ENCODE data around the gene WDR90.
A peak's percentile ranks its signal among the peaks of the same experiment; 100 is the strongest.

The WDR90 gene

DNA sequence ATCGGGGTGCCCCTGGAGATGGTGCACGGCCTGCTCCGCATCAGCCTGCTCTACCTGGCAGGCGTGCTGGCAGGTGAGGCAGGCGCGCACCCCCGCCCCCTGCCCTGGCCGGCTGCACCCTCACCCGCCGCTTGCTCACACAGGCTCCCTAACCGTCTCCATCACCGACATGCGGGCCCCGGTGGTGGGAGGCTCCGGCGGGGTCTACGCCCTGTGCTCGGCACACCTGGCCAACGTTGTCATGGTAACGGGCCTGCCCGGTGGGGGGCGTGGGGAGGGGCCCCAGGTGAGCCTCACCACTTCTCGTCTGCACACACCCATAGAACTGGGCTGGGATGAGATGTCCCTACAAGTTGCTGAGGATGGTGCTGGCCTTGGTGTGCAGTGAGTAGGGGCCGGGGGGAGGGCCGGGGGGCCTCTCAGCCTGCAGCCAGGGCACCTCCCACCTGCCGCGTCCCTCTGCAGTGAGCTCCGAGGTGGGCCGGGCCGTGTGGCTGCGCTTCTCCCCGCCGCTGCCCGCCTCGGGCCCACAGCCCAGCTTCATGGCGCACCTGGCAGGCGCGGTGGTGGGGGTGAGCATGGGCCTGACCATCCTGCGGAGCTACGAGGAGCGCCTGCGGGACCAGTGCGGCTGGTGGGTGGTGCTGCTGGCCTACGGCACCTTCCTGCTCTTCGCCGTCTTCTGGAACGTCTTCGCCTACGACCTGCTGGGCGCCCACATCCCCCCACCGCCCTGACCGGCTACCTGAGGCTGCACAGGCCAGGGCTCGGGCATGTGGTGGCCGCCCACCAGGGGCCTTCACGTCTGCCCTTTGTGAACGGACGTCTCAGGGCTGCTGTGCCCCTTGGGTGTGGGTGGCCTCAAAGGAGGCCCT lies 28.4 kb downstream of the WDR90 start:
- Mint-ChIP-seq H3K9me3 (no peaks in the 10 kb centered on the region), H3K4me3 (no peak overlapping the region)

DNA sequence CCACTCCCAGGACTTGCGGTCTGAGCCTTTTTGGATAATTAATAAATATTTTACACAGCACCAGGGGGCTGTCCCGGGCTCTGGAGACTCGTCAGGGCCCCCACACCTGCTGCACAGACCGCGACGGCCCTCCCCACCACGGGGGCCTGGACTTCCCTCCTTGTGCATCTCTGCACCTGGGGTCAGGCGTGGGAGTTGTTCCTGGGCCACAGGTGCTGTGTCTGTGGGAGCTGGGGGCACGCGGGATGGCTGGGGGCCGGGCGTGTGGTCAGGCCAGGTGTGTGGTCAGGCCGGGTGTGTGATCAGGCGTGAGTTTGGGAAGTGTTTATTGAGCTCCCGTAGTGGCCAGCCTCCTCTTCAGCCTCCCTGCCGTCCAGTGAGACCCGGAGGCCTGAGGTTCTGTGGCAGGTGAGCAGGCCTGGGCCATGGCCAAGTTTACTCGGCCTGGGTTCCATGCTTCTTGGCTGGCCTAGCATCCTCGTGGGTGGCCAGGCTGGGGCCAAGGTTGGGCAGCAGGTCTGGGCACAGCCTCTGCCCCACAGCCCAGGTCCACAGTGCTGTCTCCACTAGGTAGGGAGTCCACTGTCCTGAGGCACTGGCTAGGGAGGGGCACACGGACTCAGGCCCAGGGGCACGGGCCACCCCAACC lies 29.2 kb downstream of the WDR90 start:
- Mint-ChIP-seq H3K9me3 (no peaks in the 10 kb centered on the region), H3K4me1 (ENCODE audit: low read depth) (peaks cover 9% of the 10 kb centered on the region), H3K27ac (no peak overlapping the region), H3K27me3 (ENCODE audit: low read depth) (peaks cover 4% of the 10 kb centered on the region), H3K36me3 (ENCODE audit: low read depth) (peaks cover 15% of the 10 kb centered on the region), H3K4me3 (no peak overlapping the region)
- DNase-seq (ENCODE audit: low spot score): no peak

More for the DNA sequence above, 28.4 kb downstream of the WDR90 start:
- Mint-ChIP-seq H3K36me3 (ENCODE audit: low read depth) (peaks cover 17% of the 10 kb centered on the region), H3K27ac (no peak overlapping the region), H3K27me3 (ENCODE audit: low read depth) (peaks cover 4% of the 10 kb centered on the region), H3K4me1 (ENCODE audit: low read depth) (peaks cover 8% of the 10 kb centered on the region)
- no peak for DNase-seq (ENCODE audit: low spot score)

DNA sequence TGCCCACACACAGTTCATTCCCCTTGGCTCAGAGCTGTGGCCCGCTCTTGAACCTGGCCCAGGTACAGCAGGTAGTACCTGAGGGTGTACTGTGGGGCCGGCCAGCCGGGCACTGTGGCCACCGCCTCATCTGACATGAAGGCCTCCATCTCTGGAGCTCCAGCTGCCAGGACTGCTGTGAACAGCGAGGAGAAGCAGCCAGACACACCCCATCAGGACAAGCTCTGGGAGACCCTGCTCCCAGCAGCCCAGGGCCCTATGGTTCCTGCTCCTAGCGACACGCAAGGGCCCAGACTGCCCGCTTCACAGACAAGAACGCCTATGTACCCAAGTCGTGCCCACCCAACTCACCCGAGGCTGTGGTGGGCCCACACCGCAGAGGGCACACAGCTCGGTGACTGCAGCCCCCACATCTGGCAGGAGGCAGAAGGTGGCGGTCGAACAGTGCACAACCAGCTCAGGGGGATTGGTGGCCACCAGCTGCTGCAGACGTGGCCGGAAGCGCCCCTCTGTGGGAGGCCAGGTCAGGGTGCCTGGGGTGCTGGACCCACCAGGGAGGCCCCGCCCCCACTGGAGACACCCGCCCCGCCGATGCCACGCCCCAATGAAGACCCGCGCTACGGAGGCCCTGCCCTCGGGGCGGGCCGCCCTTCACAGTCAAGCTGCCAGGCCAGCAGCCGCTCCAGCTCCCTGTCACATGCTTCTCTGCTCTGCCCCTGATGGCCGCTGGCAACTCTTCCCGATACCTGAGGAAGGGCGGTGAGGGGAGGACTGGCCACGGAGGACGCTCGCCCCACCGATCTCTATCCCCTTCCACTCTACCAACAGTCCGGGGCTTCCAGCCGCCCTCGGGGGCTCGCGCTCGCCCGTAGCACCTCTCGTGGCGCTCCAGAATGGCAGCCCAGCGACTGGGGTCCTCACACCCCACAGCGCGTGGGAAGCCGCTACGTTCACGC lies 30.0 kb downstream of the WDR90 start:
- Mint-ChIP-seq H3K9me3 (no peaks in the 10 kb centered on the region), H3K36me3 (ENCODE audit: low read depth) (peaks cover 15% of the 10 kb centered on the region), H3K27me3 (ENCODE audit: low read depth) (peaks cover 4% of the 10 kb centered on the region), H3K4me1 (ENCODE audit: low read depth) (peaks cover 12% of the 10 kb centered on the region), H3K27ac (no peak overlapping the region), H3K4me3 (peak overlapping the region; percentile 80)
- peak; percentile 38 for DNase-seq (ENCODE audit: low spot score)

DNA sequence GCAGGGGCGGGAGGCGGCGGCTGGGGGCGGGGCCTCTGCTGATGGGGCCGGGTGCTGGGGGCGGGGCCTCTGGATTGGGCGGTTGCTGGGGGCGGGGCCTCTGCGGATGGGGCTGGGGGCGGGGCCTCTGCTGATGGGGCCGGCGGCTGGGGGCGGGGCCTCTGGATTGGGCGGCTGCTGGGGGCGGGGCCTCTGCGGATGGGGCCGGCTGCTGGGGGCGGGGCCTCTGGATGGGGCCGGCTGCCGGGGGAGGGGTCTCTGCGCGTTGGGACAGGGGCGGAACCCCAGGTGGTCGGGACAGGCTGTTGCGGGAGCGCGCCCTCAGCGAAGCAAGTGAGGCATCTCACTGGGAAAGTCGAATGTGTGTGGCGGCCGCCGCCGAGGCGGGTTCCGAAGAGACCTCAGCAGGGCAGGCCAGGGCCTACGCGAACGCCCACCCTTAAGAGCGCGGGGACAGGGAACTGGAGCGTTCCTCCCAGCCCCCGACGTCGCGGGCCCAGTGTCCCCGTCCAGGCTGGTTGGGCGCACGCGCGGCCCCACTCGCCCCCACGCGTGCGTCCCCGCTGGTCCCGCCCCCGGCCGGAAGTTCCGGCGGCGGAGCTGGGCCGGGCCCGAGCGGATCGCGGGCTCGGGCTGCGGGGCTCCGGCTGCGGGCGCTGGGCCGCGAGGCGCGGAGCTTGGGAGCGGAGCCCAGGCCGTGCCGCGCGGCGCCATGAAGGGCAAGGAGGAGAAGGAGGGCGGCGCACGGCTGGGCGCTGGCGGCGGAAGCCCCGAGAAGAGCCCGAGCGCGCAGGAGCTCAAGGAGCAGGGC lies 30.9 kb downstream of the WDR90 start, which contains the start of gene STUB1:
Gene STUB1 (plus strand): TSS at position 597 of the 811 bp plus-strand sequence. CDS start 116 bp downstream, at position 713.
- Mint-ChIP-seq H3K4me1 (ENCODE audit: low read depth) (peaks cover 12% of the 10 kb centered on the region), H3K36me3 (ENCODE audit: low read depth) (peaks cover 15% of the 10 kb centered on the region), H3K27ac (peak within 1 kb of the TSS; percentile 77), H3K9me3 (no peaks in the 10 kb centered on the region), H3K4me3 (peak within 1 kb of the TSS; percentile 83), H3K27me3 (ENCODE audit: low read depth) (peaks cover 3% of the 10 kb centered on the region)
- peak; percentile 86 for DNase-seq (ENCODE audit: low spot score)

DNA sequence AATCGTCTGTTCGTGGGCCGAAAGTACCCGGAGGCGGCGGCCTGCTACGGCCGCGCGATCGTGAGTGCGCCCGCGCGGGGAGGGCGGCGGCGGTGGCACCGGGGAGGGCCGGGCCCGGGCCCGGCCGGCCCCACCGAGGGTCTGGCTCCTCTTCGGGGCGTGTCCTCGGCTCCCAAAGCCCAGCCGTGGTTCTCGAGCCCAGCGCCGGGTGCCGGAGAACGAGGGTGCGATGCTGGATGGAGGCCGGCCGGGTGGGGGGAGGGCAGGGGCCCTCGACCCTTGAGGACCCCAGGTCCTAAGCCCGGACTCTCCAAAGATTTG lies 31.4 kb downstream of the WDR90 start:
- H3K9me3 Mint-ChIP-seq: no peaks in the 10 kb centered on the region
- H3K36me3 Mint-ChIP-seq (ENCODE audit: low read depth): peaks cover 15% of the 10 kb centered on the region
- no peak for DNase-seq (ENCODE audit: low spot score)
- H3K27ac Mint-ChIP-seq: no peak overlapping the region
- peaks cover 12% of the 10 kb centered on the region for H3K4me1 Mint-ChIP-seq (ENCODE audit: low read depth)
- H3K27me3 Mint-ChIP-seq (ENCODE audit: low read depth): no peaks in the 10 kb centered on the region
- H3K4me3 Mint-ChIP-seq: peak overlapping the region; percentile 77

DNA sequence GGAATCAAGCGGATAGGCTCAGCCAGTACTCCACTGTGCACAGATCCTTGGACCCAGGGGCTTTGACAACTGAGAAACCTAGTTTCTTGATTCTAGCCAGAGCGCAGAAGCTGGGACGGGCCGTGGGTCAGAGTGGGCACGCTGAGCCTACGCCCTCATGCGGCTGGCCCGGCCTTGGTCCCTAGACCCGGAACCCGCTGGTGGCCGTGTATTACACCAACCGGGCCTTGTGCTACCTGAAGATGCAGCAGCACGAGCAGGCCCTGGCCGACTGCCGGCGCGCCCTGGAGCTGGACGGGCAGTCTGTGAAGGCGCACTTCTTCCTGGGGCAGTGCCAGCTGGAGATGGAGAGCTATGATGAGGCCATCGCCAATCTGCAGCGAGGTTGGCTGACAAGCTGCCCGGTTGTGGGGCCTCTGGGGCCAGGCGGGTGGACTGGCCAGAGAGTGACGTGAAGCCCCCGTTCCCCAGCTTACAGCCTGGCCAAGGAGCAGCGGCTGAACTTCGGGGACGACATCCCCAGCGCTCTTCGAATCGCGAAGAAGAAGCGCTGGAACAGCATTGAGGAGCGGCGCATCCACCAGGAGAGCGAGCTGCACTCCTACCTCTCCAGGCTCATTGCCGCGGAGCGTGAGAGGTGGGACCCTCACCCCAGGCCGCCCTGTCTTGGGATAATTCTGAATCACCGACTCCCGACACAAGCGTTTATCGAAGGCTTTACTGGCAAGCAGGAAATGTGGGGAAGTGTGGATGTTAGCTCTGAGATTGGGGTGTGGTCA lies 32.0 kb downstream of the WDR90 start:
- H3K27ac Mint-ChIP-seq: no peak overlapping the region
- no peaks in the 10 kb centered on the region for H3K27me3 Mint-ChIP-seq (ENCODE audit: low read depth)
- DNase-seq (ENCODE audit: low spot score): no peak
- peak overlapping the region; percentile 77 for H3K4me3 Mint-ChIP-seq
- H3K36me3 Mint-ChIP-seq (ENCODE audit: low read depth): peaks cover 15% of the 10 kb centered on the region
- H3K4me1 Mint-ChIP-seq (ENCODE audit: low read depth): peaks cover 12% of the 10 kb centered on the region
- H3K9me3 Mint-ChIP-seq: no peaks in the 10 kb centered on the region

DNA sequence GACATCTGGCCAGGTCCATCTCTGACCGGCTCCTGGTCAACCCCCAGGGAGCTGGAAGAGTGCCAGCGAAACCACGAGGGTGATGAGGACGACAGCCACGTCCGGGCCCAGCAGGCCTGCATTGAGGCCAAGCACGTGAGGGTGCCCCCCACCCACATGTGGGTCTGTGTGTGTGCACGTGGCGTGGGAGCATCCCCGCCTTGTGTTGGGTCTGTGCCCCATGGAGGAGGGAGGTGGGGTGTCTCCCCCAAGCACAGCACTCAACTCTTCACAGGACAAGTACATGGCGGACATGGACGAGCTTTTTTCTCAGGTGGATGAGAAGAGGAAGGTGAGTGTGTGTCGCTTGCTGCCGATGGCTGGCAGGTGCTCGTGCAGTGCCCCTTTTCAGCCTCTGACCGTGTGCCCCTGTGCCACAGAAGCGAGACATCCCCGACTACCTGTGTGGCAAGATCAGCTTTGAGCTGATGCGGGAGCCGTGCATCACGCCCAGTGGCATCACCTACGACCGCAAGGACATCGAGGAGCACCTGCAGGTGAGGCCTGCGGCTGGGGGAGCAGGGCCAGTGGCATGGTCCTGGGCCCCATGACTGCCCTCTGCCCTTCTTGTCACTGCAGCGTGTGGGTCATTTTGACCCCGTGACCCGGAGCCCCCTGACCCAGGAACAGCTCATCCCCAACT lies 32.7 kb downstream of the WDR90 start:
- H3K36me3 Mint-ChIP-seq (ENCODE audit: low read depth): peaks cover 15% of the 10 kb centered on the region
- no peak for DNase-seq (ENCODE audit: low spot score)
- no peaks in the 10 kb centered on the region for H3K9me3 Mint-ChIP-seq
- H3K27ac Mint-ChIP-seq: no peak overlapping the region
- peaks cover 12% of the 10 kb centered on the region for H3K4me1 Mint-ChIP-seq (ENCODE audit: low read depth)
- H3K27me3 Mint-ChIP-seq (ENCODE audit: low read depth): no peaks in the 10 kb centered on the region
- peak overlapping the region; percentile 77 for H3K4me3 Mint-ChIP-seq

DNA sequence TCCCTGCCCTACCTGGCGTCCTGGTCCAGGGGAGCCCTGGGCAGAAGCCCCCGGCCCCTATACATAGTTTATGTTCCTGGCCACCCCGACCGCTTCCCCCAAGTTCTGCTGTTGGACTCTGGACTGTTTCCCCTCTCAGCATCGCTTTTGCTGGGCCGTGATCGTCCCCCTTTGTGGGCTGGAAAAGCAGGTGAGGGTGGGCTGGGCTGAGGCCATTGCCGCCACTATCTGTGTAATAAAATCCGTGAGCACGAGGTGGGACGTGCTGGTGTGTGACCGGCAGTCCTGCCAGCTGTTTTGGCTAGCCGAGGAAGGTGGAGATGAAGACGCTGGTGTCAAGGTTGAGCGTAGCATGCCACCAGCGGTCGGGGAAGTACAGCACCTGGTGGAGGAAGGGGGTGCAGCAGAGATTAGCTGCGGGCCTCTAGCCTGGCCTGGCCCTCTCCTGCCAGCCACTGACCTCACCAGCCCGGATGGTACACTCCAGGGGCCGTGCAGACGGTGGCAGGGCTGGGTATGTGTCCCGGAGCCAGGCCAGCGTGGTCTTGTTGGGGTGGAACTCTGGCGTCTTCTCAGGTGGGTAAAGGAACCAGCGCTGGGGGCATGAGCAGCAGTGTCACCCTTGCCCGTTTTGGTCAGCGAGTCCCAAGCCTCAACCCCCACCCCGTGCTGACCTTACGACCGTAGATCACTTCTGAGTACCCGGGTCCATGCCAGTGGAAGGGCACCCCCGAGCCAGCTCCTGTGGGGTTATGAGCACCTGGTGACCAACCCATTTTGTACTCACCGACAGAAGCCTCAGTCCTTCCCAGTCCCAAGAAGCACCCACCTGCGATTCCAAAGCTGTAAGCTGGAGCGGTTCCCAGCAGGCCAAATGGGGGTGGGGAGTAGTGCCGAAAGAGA lies 33.6 kb downstream of the WDR90 start:
- Mint-ChIP-seq H3K27ac (peak overlapping the region; percentile 62), H3K9me3 (no peaks in the 10 kb centered on the region), H3K4me1 (ENCODE audit: low read depth) (peaks cover 12% of the 10 kb centered on the region), H3K27me3 (ENCODE audit: low read depth) (no peaks in the 10 kb centered on the region), H3K36me3 (ENCODE audit: low read depth) (peaks cover 17% of the 10 kb centered on the region), H3K4me3 (peak overlapping the region; percentile 77)
- DNase-seq (ENCODE audit: low spot score): no peak

DNA sequence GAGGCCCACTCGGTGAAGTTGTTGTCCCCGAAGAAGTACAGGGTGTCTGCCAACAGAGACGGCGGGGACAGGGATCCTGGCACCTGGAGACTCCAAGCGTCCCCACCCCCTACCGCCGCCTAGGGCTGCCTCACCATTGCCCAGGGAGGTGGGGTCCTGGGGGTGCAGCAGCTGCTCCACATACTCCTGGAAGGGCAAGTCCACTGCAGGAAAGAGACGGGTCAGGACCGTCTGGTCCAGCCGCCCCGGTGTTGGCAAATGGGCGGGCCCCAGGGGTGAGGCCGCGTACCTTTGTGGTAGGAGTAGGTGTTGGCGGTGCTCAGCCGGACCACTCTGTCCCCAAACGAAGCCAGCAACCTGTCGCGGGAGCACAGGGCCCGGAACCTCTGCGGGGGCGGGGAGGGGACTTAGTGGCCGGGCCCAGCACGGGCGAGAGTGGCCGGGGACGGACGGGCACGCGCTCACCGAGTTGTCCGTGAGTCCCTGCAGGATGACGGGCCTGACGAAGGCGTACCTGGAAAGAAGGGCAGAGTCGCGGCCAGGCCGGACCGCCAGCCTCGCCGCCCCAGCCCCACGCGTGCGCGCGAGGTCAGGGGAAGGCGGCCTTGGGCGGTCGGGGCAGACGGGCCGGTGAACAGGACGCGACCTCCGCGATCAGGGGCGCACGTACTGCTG lies 34.4 kb downstream of the WDR90 start:
- Mint-ChIP-seq H3K27me3 (ENCODE audit: low read depth) (no peaks in the 10 kb centered on the region), H3K4me1 (ENCODE audit: low read depth) (peaks cover 12% of the 10 kb centered on the region), H3K4me3 (peak overlapping the region; percentile 77), H3K9me3 (no peaks in the 10 kb centered on the region), H3K27ac (peak overlapping the region; percentile 52), H3K36me3 (ENCODE audit: low read depth) (peaks cover 17% of the 10 kb centered on the region)
- DNase-seq (ENCODE audit: low spot score): no peak

DNA sequence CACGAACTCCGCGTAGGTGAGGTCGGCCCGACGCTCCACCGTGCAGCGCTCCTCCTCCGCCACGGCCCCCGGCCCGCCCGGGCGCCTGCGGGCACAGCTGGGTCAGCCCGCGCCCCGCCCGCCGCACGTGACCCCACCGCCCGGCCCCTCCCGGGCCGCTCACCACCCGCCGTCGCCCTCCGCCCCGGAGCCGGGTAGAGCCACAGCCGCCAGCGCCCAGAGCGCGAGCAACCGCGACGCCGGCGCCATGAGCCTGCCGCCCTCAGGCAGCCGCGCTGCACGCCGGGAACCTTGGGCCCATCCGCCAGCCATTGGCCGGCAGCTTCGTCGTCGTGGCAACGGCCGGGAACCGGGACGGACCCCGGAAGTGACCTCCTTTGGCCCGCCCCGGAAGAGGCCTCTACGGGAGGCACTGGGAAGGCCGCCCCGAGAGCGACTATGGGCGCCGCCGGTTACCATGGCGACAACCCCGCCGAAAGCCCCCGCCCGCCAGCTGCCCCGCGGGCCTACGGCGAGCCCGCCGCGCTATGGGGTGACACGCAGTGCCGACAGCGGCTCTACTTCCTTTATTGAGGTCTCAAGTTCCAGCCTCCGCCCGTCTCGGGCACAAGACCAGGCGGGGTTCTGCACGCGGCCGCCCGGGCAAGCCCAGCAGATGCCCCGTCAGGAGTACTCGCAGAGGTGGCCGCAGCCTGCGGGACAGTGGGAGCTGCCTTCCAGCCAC lies 35.1 kb downstream of the WDR90 start, which contains the start of gene JMJD8:
Gene JMJD8 (minus strand): TSS at position 264 of the 724 bp plus-strand sequence. CDS start 15 bp downstream, at position 249.
- H3K9me3 Mint-ChIP-seq: no peaks in the 10 kb centered on the region
- H3K36me3 Mint-ChIP-seq (ENCODE audit: low read depth): peaks cover 17% of the 10 kb centered on the region
- H3K27me3 Mint-ChIP-seq (ENCODE audit: low read depth): no peaks in the 10 kb centered on the region
- peak within 1 kb of the TSS; percentile 77 for H3K4me3 Mint-ChIP-seq
- peaks cover 10% of the 10 kb centered on the region for H3K4me1 Mint-ChIP-seq (ENCODE audit: low read depth)
- H3K27ac Mint-ChIP-seq: peak within 1 kb of the TSS; percentile 74
- peak; percentile 97 for DNase-seq (ENCODE audit: low spot score)

All from T-helper 2 cell treated with Interferon-gamma antibody and Interleukin-4, amounts not matched to agents 5 μg/mL and 100 μg/mL, for 36 hours (primary cell).